HG02852 (cell line): ENCODE measurements around the gene HIC2.
"Not testable (repeated sequence)": the region's sequence is repeated elsewhere in the genome, so short reads cannot be mapped to it uniquely, and the experiment has no call there.

Experiments used
- ATAC-seq: cut with Tn5 transposase; IDR thresholded peaks from one replicate; pipeline ENCODE4 v1.9.1; 2021; ENCODE audit warnings: mild to moderate bottlenecking, moderate library complexity; ENCODE audit not compliant: unreplicated experiment

Gene HIC2

GRCh38 chr22:21434378-21435233, 17.4 kb downstream of the HIC2 start:
- not testable (repeated sequence) for ATAC-seq

GRCh38 chr22:21435998-21436810, 19.0 kb downstream of the HIC2 start:
- not testable (repeated sequence) for ATAC-seq

- not testable (repeated sequence) for ATAC-seq
Observed at GRCh38 chr22:21438013-21438412, 20.8 kb downstream of the HIC2 start.

- ATAC-seq = not testable (repeated sequence)
Observed at GRCh38 chr22:21440018-21440636, 23.0 kb downstream of the HIC2 start.

- ATAC-seq = not testable (repeated sequence)
Observed at GRCh38 chr22:21440676-21441075, 23.5 kb downstream of the HIC2 start.

GRCh38 chr22:21441170-21441569, 24.0 kb downstream of the HIC2 start:
- not testable (repeated sequence) for ATAC-seq

- not testable (repeated sequence) for ATAC-seq
Observed at GRCh38 chr22:21442123-21442522, 25.0 kb downstream of the HIC2 start.

- ATAC-seq = not testable (repeated sequence)
Observed at GRCh38 chr22:21442646-21443045, 25.5 kb downstream of the HIC2 start.

- ATAC-seq = no peak
Observed at GRCh38 chr22:21443057-21443734, 26.0 kb downstream of the HIC2 start.

GRCh38 chr22:21443735-21444421, 26.7 kb downstream of the HIC2 start:
- no peak for ATAC-seq

- ATAC-seq = no peak
Observed at GRCh38 chr22:21444701-21445436, 27.7 kb downstream of the HIC2 start.

GRCh38 chr22:21445437-21446127, 28.4 kb downstream of the HIC2 start:
- no peak for ATAC-seq

GRCh38 chr22:21446128-21446826, 29.1 kb downstream of the HIC2 start:
- no peak for ATAC-seq

- ATAC-seq = no peak
Observed at GRCh38 chr22:21446827-21447690, 29.9 kb downstream of the HIC2 start.

- no peak for ATAC-seq
Observed at GRCh38 chr22:21447694-21448402, 30.7 kb downstream of the HIC2 start.

GRCh38 chr22:21448627-21449416, 31.7 kb downstream of the HIC2 start:
- ATAC-seq = no peak
